ENCODE results near the gene RABGAP1L. TPM values are rescaled to one million over a fixed set of nuclear protein-coding genes. Genes with fewer than 3 reads are reported as not detected.

The RABGAP1L gene
- total and polyA plus RNA-seq, 10 of the 15 experiments (the other 5 are each of a cell fraction or from before 2014, with no cell fraction given) = 5.8 to 194 (median 113) TPM

- TF ChIP-seq, protein P1, sequence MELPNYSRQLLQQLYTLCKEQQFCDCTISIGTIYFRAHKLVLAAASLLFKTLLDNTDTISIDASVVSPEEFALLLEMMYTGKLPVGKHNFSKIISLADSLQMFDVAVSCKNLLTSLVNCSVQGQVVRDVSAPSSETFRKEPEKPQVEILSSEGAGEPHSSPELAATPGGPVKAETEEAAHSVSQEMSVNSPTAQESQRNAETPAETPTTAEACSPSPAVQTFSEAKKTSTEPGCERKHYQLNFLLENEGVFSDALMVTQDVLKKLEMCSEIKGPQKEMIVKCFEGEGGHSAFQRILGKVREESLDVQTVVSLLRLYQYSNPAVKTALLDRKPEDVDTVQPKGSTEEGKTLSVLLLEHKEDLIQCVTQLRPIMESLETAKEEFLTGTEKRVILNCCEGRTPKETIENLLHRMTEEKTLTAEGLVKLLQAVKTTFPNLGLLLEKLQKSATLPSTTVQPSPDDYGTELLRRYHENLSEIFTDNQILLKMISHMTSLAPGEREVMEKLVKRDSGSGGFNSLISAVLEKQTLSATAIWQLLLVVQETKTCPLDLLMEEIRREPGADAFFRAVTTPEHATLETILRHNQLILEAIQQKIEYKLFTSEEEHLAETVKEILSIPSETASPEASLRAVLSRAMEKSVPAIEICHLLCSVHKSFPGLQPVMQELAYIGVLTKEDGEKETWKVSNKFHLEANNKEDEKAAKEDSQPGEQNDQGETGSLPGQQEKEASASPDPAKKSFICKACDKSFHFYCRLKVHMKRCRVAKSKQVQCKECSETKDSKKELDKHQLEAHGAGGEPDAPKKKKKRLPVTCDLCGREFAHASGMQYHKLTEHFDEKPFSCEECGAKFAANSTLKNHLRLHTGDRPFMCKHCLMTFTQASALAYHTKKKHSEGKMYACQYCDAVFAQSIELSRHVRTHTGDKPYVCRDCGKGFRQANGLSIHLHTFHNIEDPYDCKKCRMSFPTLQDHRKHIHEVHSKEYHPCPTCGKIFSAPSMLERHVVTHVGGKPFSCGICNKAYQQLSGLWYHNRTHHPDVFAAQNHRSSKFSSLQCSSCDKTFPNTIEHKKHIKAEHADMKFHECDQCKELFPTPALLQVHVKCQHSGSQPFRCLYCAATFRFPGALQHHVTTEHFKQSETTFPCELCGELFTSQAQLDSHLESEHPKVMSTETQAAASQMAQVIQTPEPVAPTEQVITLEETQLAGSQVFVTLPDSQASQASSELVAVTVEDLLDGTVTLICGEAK (IDR thresholded peaks at IDR 0.05; ENCODE audit: borderline replicate concordance) = no peak
- TF ChIP-seq IRF4 (IDR thresholded peaks at IDR 0.05; ENCODE audit: low read depth, low read length) = no peak
- no peak for TF ChIP-seq TCF7 (IDR thresholded peaks at IDR 0.05; ENCODE audit: borderline replicate concordance)
- TF ChIP-seq RAD51 (IDR thresholded peaks at IDR 0.05) = no peak
- no peak for TF ChIP-seq CREM (IDR thresholded peaks at IDR 0.05; ENCODE audit: low read depth)
- TF ChIP-seq, protein P2, sequence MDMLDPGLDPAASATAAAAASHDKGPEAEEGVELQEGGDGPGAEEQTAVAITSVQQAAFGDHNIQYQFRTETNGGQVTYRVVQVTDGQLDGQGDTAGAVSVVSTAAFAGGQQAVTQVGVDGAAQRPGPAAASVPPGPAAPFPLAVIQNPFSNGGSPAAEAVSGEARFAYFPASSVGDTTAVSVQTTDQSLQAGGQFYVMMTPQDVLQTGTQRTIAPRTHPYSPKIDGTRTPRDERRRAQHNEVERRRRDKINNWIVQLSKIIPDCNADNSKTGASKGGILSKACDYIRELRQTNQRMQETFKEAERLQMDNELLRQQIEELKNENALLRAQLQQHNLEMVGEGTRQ (IDR thresholded peaks at IDR 0.05; ENCODE audit: borderline replicate concordance, low read depth, low read length) = no peak
- no peak for TF ChIP-seq ZNF24 (IDR thresholded peaks at IDR 0.05)
- TF ChIP-seq CHD4 (IDR thresholded peaks at IDR 0.05) = no peak
- TF ChIP-seq, protein P3, sequence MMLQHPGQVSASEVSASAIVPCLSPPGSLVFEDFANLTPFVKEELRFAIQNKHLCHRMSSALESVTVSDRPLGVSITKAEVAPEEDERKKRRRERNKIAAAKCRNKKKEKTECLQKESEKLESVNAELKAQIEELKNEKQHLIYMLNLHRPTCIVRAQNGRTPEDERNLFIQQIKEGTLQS (IDR thresholded peaks at IDR 0.05; ENCODE audit: borderline replicate concordance, extremely low read depth, low read depth, low read length) = no peak
- TF ChIP-seq, protein P4, sequence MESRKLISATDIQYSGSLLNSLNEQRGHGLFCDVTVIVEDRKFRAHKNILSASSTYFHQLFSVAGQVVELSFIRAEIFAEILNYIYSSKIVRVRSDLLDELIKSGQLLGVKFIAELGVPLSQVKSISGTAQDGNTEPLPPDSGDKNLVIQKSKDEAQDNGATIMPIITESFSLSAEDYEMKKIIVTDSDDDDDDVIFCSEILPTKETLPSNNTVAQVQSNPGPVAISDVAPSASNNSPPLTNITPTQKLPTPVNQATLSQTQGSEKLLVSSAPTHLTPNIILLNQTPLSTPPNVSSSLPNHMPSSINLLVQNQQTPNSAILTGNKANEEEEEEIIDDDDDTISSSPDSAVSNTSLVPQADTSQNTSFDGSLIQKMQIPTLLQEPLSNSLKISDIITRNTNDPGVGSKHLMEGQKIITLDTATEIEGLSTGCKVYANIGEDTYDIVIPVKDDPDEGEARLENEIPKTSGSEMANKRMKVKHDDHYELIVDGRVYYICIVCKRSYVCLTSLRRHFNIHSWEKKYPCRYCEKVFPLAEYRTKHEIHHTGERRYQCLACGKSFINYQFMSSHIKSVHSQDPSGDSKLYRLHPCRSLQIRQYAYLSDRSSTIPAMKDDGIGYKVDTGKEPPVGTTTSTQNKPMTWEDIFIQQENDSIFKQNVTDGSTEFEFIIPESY (IDR thresholded peaks at IDR 0.05) = no peak
- TF ChIP-seq ESRRA (IDR thresholded peaks at IDR 0.05; ENCODE audit: low read length) = no peak
- no peak for TF ChIP-seq RB1 (IDR thresholded peaks at IDR 0.05; ENCODE audit: borderline replicate concordance)
- TF ChIP-seq HDGF (IDR thresholded peaks at IDR 0.05) = no peak
Observed at GRCh38 chr1:174940646-174941175, 781.4 kb downstream of the RABGAP1L start (continued).

Data from GM12878 (cell line).